ENCODE results near the gene OBSCN.

- TF ChIP-seq CTCF (IDR thresholded peaks at IDR 0.05) (no peak), POLR2A (IDR thresholded peaks at IDR 0.05) (no peak), EP300 (IDR thresholded peaks at IDR 0.05) (no peak), POLR2AphosphoS5 (IDR thresholded peaks at IDR 0.05) (no peak)
These were observed 107.0 kb downstream of the OBSCN start for GRCh38 chr1:228314658-228315483.

Measured in sigmoid colon (tissue), 4 donors.